Ishikawa (cell line): ENCODE results near the gene TMEM150B.

Experiments used
- CEBPB ChIP-seq: IDR thresholded peaks from 2 replicates; pipeline ENCODE4 v1.6.1; 2012
- TAF1 ChIP-seq: IDR thresholded peaks from 2 replicates; pipeline ENCODE4 v1.6.1; 2012; ENCODE audit warnings: low read depth, mild to moderate bottlenecking
- TEAD4 ChIP-seq: IDR thresholded peaks from 2 replicates; pipeline ENCODE4 v1.6.1; 2012

- no peak for TF ChIP-seq TEAD4
- no peak for TF ChIP-seq TAF1
- no peak for TF ChIP-seq CEBPB
Observed at GRCh38 chr19:55265173-55265572, 60.0 kb downstream of the TMEM150B start.
